Hindlimb muscle (tissue), 1 donor: ENCODE measurements around the gene HPS1. TPM values are rescaled to one million over a fixed set of nuclear protein-coding genes. Genes with fewer than 3 reads are reported as not detected.

Experiments
- polyA plus RNA-seq: library from polyadenylated mRNA; unstranded; fragments of 120-200 nt; gene quantifications from one replicate; pipeline ENCODE4 v1.2.1, GENCODE V29; 2013; ENCODE audit not compliant: insufficient read length

HPS1 gene
- polyA plus RNA-seq, 1 donor: 17.8 TPM

Other genes starting within 250 kb of the HPS1 start
- 11.5 TPM for gene LOXL4, start 178.7 kb downstream of the HPS1 start, polyA plus RNA-seq
- gene PYROXD2, start 31.8 kb downstream of the HPS1 start, polyA plus RNA-seq: 27.4 TPM